ACC112 (cell line): ENCODE results near the gene UBN1.

ENCODE experiments used
- H2AFZ ChIP-seq: fragments of 200-600 bp; sonication (generic); one replicate; pipeline ENCODE4 v1.6.0; 2017; ENCODE audit warnings: antibody characterized with exemption, low read length; ENCODE audit not compliant: unreplicated experiment
- H3K27ac ChIP-seq: fragments of 200-600 bp; sonication (generic); 2 replicates; pipeline ENCODE4 v1.5.1; 2014; ENCODE audit warnings: low read depth, mild to moderate bottlenecking, antibody characterized with exemption, low read length, moderate library complexity
- H3K27me3 ChIP-seq: fragments of 200-600 bp; sonication (generic); 2 replicates; pipeline ENCODE4 v1.6.1; 2014; ENCODE audit warnings: mild to moderate bottlenecking, antibody characterized with exemption, low read length, moderate library complexity, mixed read lengths; ENCODE audit not compliant: insufficient read depth
- H3K36me3 ChIP-seq: fragments of 200-600 bp; sonication (generic); 2 replicates; pipeline ENCODE4 v1.6.1; 2016; ENCODE audit warnings: mild to moderate bottlenecking, antibody characterized with exemption, low read length, moderate library complexity, mixed read lengths; ENCODE audit not compliant: insufficient read depth
- H3K4me1 ChIP-seq: fragments of 200-600 bp; sonication (generic); one replicate; pipeline ENCODE4 v1.6.1; 2016; ENCODE audit warnings: low read length, mixed read lengths; ENCODE audit not compliant: insufficient read depth, unreplicated experiment, control insufficient read depth
- H3K4me3 ChIP-seq: fragments of 200-600 bp; sonication (generic); 2 replicates; pipeline ENCODE4 v1.5.1; 2014; ENCODE audit warnings: mild to moderate bottlenecking, low read depth, low read length
- H3K79me2 ChIP-seq: fragments of 200-600 bp; sonication (generic); one replicate; pipeline ENCODE4 v1.6.0; 2016; ENCODE audit warnings: low read length; ENCODE audit not compliant: control insufficient read depth, unreplicated experiment, insufficient read depth

UBN1 gene

DNA sequence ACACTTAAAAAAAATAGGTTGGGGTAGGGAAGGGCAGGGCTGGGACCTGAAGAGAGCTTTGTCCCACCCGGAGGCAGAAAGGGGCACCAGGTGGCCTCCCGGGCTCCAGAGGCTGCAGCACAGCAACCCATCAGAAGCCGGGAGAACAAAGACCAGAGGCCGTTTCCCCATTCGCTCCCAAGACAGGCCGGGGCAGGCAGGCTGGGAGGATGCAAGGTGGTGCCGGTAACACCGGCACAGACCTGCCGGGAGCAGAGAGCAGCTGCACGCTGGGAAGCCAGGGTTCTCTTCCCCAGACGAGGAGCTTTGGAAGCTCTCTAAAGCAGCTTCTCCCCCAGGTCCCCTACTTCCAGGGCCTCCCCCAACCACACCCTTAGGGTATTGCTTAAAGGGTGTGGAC lies 84.1 kb downstream of the UBN1 start:
- Histone ChIP-seq H3K4me1 (peaks cover 16% of the 10 kb centered on the region), H2AFZ (no peak overlapping the region), H3K79me2 (no peaks in the 10 kb centered on the region), H3K36me3 (peaks cover 7% of the 10 kb centered on the region), H3K27me3 (peaks cover 6% of the 10 kb centered on the region; the same call in 1 of the 2 replicates), H3K27ac (no peak overlapping the region), H3K4me3 (no peak overlapping the region)
